Measurements from ENCODE around the gene DUSP7. TPM values are rescaled to one million over a fixed set of nuclear protein-coding genes. Genes with fewer than 3 reads are reported as not detected.

DUSP7 gene
- total and polyA plus RNA-seq, 9 of the 15 experiments (the other 6 are each of a cell fraction or from before 2014, with no cell fraction given) = 0.45 to 15.8 (median 8.2) TPM

GRCh38 chr3:52004163-52004787 is 52.1 kb downstream of the DUSP7 start (continued):
- no peak for TF ChIP-seq BDP1 (IDR thresholded peaks at IDR 0.05; ENCODE audit: insufficient read depth, insufficient read length)
- no peak for TF ChIP-seq PURB (CRISPR knock-in tag; IDR thresholded peaks at IDR 0.05; ENCODE audit: low read depth)
- TF ChIP-seq, protein P1, sequence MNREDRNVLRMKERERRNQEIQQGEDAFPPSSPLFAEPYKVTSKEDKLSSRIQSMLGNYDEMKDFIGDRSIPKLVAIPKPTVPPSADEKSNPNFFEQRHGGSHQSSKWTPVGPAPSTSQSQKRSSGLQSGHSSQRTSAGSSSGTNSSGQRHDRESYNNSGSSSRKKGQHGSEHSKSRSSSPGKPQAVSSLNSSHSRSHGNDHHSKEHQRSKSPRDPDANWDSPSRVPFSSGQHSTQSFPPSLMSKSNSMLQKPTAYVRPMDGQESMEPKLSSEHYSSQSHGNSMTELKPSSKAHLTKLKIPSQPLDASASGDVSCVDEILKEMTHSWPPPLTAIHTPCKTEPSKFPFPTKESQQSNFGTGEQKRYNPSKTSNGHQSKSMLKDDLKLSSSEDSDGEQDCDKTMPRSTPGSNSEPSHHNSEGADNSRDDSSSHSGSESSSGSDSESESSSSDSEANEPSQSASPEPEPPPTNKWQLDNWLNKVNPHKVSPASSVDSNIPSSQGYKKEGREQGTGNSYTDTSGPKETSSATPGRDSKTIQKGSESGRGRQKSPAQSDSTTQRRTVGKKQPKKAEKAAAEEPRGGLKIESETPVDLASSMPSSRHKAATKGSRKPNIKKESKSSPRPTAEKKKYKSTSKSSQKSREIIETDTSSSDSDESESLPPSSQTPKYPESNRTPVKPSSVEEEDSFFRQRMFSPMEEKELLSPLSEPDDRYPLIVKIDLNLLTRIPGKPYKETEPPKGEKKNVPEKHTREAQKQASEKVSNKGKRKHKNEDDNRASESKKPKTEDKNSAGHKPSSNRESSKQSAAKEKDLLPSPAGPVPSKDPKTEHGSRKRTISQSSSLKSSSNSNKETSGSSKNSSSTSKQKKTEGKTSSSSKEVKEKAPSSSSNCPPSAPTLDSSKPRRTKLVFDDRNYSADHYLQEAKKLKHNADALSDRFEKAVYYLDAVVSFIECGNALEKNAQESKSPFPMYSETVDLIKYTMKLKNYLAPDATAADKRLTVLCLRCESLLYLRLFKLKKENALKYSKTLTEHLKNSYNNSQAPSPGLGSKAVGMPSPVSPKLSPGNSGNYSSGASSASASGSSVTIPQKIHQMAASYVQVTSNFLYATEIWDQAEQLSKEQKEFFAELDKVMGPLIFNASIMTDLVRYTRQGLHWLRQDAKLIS (CRISPR knock-in tag; IDR thresholded peaks at IDR 0.05) = no peak
- no peak for TF ChIP-seq GTF2A2 (tag; IDR thresholded peaks at IDR 0.05)
- no peak for TF ChIP-seq HDAC6 (IDR thresholded peaks at IDR 0.05; ENCODE audit: low read depth, low read length)
- no peak for TF ChIP-seq TEAD4 (IDR thresholded peaks at IDR 0.05; ENCODE audit: low read length)
- no peak for TF ChIP-seq TEAD4 (CRISPR knock-in tag; IDR thresholded peaks at IDR 0.05; ENCODE audit: borderline replicate concordance)
- peak; percentile 63; the same call in 1 of the 2 replicates for TF ChIP-seq TFAP4 (CRISPR knock-in tag; IDR thresholded peaks at IDR 0.05; ENCODE audit: borderline replicate concordance)
- TF ChIP-seq BRCA1 (IDR thresholded peaks at IDR 0.05) = no peak
- TF ChIP-seq BRCA1 (CRISPR knock-in tag; IDR thresholded peaks at IDR 0.05) = no peak
- TF ChIP-seq, protein P2, sequence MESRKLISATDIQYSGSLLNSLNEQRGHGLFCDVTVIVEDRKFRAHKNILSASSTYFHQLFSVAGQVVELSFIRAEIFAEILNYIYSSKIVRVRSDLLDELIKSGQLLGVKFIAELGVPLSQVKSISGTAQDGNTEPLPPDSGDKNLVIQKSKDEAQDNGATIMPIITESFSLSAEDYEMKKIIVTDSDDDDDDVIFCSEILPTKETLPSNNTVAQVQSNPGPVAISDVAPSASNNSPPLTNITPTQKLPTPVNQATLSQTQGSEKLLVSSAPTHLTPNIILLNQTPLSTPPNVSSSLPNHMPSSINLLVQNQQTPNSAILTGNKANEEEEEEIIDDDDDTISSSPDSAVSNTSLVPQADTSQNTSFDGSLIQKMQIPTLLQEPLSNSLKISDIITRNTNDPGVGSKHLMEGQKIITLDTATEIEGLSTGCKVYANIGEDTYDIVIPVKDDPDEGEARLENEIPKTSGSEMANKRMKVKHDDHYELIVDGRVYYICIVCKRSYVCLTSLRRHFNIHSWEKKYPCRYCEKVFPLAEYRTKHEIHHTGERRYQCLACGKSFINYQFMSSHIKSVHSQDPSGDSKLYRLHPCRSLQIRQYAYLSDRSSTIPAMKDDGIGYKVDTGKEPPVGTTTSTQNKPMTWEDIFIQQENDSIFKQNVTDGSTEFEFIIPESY (CRISPR knock-in tag; IDR thresholded peaks at IDR 0.05) = peak; percentile 57; the same call in 1 of the 2 replicates
- no peak for TF ChIP-seq COPS2 (conservative IDR thresholded peaks at IDR 0.05)
- TF ChIP-seq PRPF4 (IDR thresholded peaks at IDR 0.05; ENCODE audit: insufficient read depth, low read depth, low read length, poor library complexity, severe bottlenecking) = no peak
- no peak for TF ChIP-seq HDAC8 (tag; IDR thresholded peaks at IDR 0.05)
- no peak for TF ChIP-seq ZNF551 (CRISPR knock-in tag; IDR thresholded peaks at IDR 0.05)
